ENCODE measurements around the gene DRC7. TPM values are rescaled to one million over a fixed set of nuclear protein-coding genes. Genes with fewer than 3 reads are reported as not detected.

DRC7 gene
- total and polyA plus RNA-seq, 10 of the 15 experiments (the other 5 are each of a cell fraction or from before 2014, with no cell fraction given) = 0.06 to 0.49 (median 0.14) TPM; not detected in 4

GRCh38 chr16:57648125-57648524, 46.5 kb upstream of the DRC7 start:
- H3K4me3 ChIP-seq = no peak overlapping the region
- H2AFZ ChIP-seq (ENCODE audit: control insufficient read depth, low read depth, low read length) = no peak overlapping the region
- no peaks in the 10 kb centered on the region for H3K27me3 ChIP-seq (replicated peaks in 1 of 2; ENCODE audit: control insufficient read depth in 2 of 2, insufficient read depth in 2 of 2, low read length in 1 of 2)
- ChIA-PET CTCF (interaction anchor here (0.8 to 8.1 kb wide), 21 partner anchors 10 to 230 kb away, joined by 3 to 210 read pairs (median 5); partner anchors contain the start of genes ADGRG5 and KATNB1), RAD21 (ENCODE audit: unreplicated experiment) (interaction anchor here (0.8 to 6.0 kb wide), 17 partner anchors 16 to 232 kb away, joined by 3 to 88 read pairs (median 8); partner anchors contain the start of gene KATNB1), SMC1A (ENCODE audit: uncharacterized antibody, unreplicated experiment) (interaction anchor here (0.9 to 6.6 kb wide), 16 partner anchors 10 to 353 kb away, joined by 3 to 126 read pairs (median 4); partner anchors contain the start of gene USB1), POLR2A (interaction anchor here (1.1 to 1.8 kb wide), 4 partner anchors 38 to 57 kb away, joined by 3 to 11 read pairs (median 5); no protein-coding TSS in a partner anchor)
- H3K9me3 ChIP-seq (replicated peaks; ENCODE audit: control insufficient read depth, insufficient read depth, low read length) = no peaks in the 10 kb centered on the region
- WGBS (ENCODE audit: insufficient coverage, insufficient replicate concordance, low lambda C conversion rate, missing lambda C conversion rate) = 7% methylated on average over 5 of the region's 5 CpGs
- H3K27ac ChIP-seq (ENCODE audit: control insufficient read depth, insufficient read depth) = no peak overlapping the region
- H3K4me1 ChIP-seq (ENCODE audit: control insufficient read depth, insufficient read depth, low read length) = peaks cover 19% of the 10 kb centered on the region
- BruUV-seq (replicated peaks) = no TSS peak
- in situ Hi-C loops (cut with MboI) (no loop called here), intact Hi-C loops (cut with micrococcal nuclease; ENCODE audit: unreplicated experiment) (loop anchor here (2.0 kb wide), 1 partner anchor 73 kb away; no protein-coding TSS in a partner anchor)
- H3K9ac ChIP-seq (ENCODE audit: control insufficient read depth, insufficient read depth, low read length) = no peak overlapping the region
- no peaks in the 10 kb centered on the region for H4K20me1 ChIP-seq (ENCODE audit: control insufficient read depth, insufficient read depth)
- FAIRE-seq (no peak), DNase-seq (ENCODE audit: low read depth, low spot score) (peak; percentile 51), ATAC-seq (peak; percentile 70)
- H3K4me2 ChIP-seq (ENCODE audit: control insufficient read depth, insufficient read depth) = peak overlapping the region; percentile 44; the same call in 1 of the 2 replicates
- H3K36me3 ChIP-seq (ENCODE audit: control insufficient read depth in 2 of 2, insufficient read depth in 2 of 2, low read length in 1 of 2) = no peaks in the 10 kb centered on the region
- no peaks in the 10 kb centered on the region for H3K79me2 ChIP-seq (ENCODE audit: control insufficient read depth, insufficient read depth, low read length)
- no peak for TF ChIP-seq ZNF384 (IDR thresholded peaks at IDR 0.05; ENCODE audit: borderline replicate concordance, low read depth, low read length)
- TF ChIP-seq JUND (IDR thresholded peaks at IDR 0.05; ENCODE audit: low read depth, low read length) = no peak
- TF ChIP-seq TAF1 (IDR thresholded peaks at IDR 0.05; ENCODE audit: borderline replicate concordance, low read depth, low read length) = no peak
- no peak for TF ChIP-seq NFXL1 (IDR thresholded peaks at IDR 0.05; ENCODE audit: borderline replicate concordance)
- no peak for TF ChIP-seq TCF12 (IDR thresholded peaks at IDR 0.05; ENCODE audit: low read depth, low read length)
- peak; percentile 89 for TF ChIP-seq IKZF1 (conservative IDR thresholded peaks at IDR 0.05)
- no peak for TF ChIP-seq NFYB (IDR thresholded peaks at IDR 0.05; ENCODE audit: insufficient read depth, low read depth, low read length)
- no peak for TF ChIP-seq KLF5 (IDR thresholded peaks at IDR 0.05; ENCODE audit: partially characterized antibody)
- TF ChIP-seq YY1 (IDR thresholded peaks at IDR 0.05; ENCODE audit: low read depth, low read length) = no peak
- TF ChIP-seq TBL1XR1 (IDR thresholded peaks at IDR 0.05; ENCODE audit: low read depth, low read length) = no peak
- no peak for TF ChIP-seq RBBP5 (conservative IDR thresholded peaks at IDR 0.05)
- peak; percentile 37; the same call in 1 of the 2 replicates for TF ChIP-seq NR2F1 (conservative IDR thresholded peaks at IDR 0.05)
- TF ChIP-seq YBX1 (IDR thresholded peaks at IDR 0.05) = no peak
- no peak for TF ChIP-seq KDM1A (IDR thresholded peaks at IDR 0.05; ENCODE audit: borderline replicate concordance)
- no peak for TF ChIP-seq HSF1 (IDR thresholded peaks at IDR 0.05; ENCODE audit: low read depth, low read length)
- TF ChIP-seq SP1 (IDR thresholded peaks at IDR 0.05; ENCODE audit: low read depth, low read length) = no peak
- peak; percentile 44 for TF ChIP-seq RELB (IDR thresholded peaks at IDR 0.05; ENCODE audit: low read depth)
- TF ChIP-seq BCL11A (IDR thresholded peaks at IDR 0.05; ENCODE audit: low read depth, low read length) = peak; percentile 32; the same call in 1 of the 2 replicates
- TF ChIP-seq POLR2A (IDR thresholded peaks at IDR 0.05; ENCODE audit: low read depth, low read length) = no peak
- no peak for TF ChIP-seq ZBED1 (IDR thresholded peaks at IDR 0.05; ENCODE audit: borderline replicate concordance)
- TF ChIP-seq ZNF207 (IDR thresholded peaks at IDR 0.05; ENCODE audit: borderline replicate concordance) = no peak
- TF ChIP-seq RAD51 (IDR thresholded peaks at IDR 0.05) = no peak
- TF ChIP-seq RCOR1 (conservative IDR thresholded peaks at IDR 0.05; ENCODE audit: low read depth, low read length) = no peak
- TF ChIP-seq MEF2A (IDR thresholded peaks at IDR 0.05; ENCODE audit: insufficient read depth, low read depth, low read length) = no peak
